Activated CD4-positive, alpha-beta T cell treated with anti-CD3 and anti-CD28 coated beads, Interleukin-2, amount 10 ng/mL, durations not matched to agents 24 days and 14 days (primary cell): ENCODE measurements around the gene ICE1. TPM values are rescaled to one million over a fixed set of nuclear protein-coding genes. Genes with fewer than 3 reads are reported as not detected.
A peak's percentile ranks its signal among the peaks of the same experiment; 100 is the strongest.

Experiments used
- DNase-seq: peaks from one replicate; pipeline ENCODE4 v3.0.0; 2022
- H3K27ac Mint-ChIP-seq: one replicate; pipeline ENCODE4 v1.8.0; 2022; ENCODE audit warnings: mild to moderate bottlenecking, mixed read lengths
- H3K27me3 Mint-ChIP-seq: one replicate; pipeline ENCODE4 v1.8.0; 2022; ENCODE audit warnings: mixed read lengths
- H3K36me3 Mint-ChIP-seq: one replicate; pipeline ENCODE4 v1.8.0; 2022; ENCODE audit warnings: low read depth, mild to moderate bottlenecking, mixed read lengths
- H3K4me1 Mint-ChIP-seq: one replicate; pipeline ENCODE4 v1.8.0; 2021; ENCODE audit warnings: mixed read lengths
- H3K4me3 Mint-ChIP-seq: one replicate; pipeline ENCODE4 v1.8.0; 2022; ENCODE audit warnings: mild to moderate bottlenecking, moderate library complexity, mixed read lengths
- H3K9me3 Mint-ChIP-seq: one replicate; pipeline ENCODE4 v1.8.0; 2021; ENCODE audit warnings: mixed read lengths
- intact Hi-C: fragments of 100-400 bp; cut with micrococcal nuclease; formaldehyde crosslinking; loops from one replicate; pipeline ENCODE4 v1.15.1; 2023
- total RNA-seq: library from RNA; stranded (reverse); gene quantifications from 2 replicates; pipeline ENCODE4 v1.2.3, GENCODE V29; 2022

Gene ICE1
- total RNA-seq, 1 donor from 2014 or later: 36.9 TPM

- no peak overlapping the region for H3K4me3 Mint-ChIP-seq
Observed at GRCh38 chr5:5437227-5438172, 15.0 kb downstream of the ICE1 start.

GRCh38 chr5:5451863-5452262 is 29.4 kb downstream of the ICE1 start:
- Mint-ChIP-seq H3K9me3 (no peaks in the 10 kb centered on the region), H3K4me3 (no peak overlapping the region), H3K27ac (no peak overlapping the region), H3K36me3 (peaks cover 31% of the 10 kb centered on the region), H3K4me1 (no peaks in the 10 kb centered on the region), H3K27me3 (no peaks in the 10 kb centered on the region)
- intact Hi-C loops: no loop called here
- no peak for DNase-seq

More at GRCh38 chr5:5437227-5438172, 15.0 kb downstream of the ICE1 start:
- DNase-seq: peak; percentile 33
- intact Hi-C loops: no loop called here
- peaks cover 19% of the 10 kb centered on the region for H3K36me3 Mint-ChIP-seq
- H3K27me3 Mint-ChIP-seq: no peaks in the 10 kb centered on the region
- no peaks in the 10 kb centered on the region for H3K9me3 Mint-ChIP-seq
- H3K4me1 Mint-ChIP-seq: peaks cover 17% of the 10 kb centered on the region
- no peak overlapping the region for H3K27ac Mint-ChIP-seq

- no peaks in the 10 kb centered on the region for H3K27me3 Mint-ChIP-seq
- H3K4me1 Mint-ChIP-seq: no peaks in the 10 kb centered on the region
- peaks cover 33% of the 10 kb centered on the region for H3K36me3 Mint-ChIP-seq
- H3K4me3 Mint-ChIP-seq: no peak overlapping the region
- intact Hi-C loops: no loop called here
- no peak for DNase-seq
- H3K9me3 Mint-ChIP-seq: no peaks in the 10 kb centered on the region
- H3K27ac Mint-ChIP-seq: no peak overlapping the region
Observed at GRCh38 chr5:5453131-5453530, 30.7 kb downstream of the ICE1 start.

- Mint-ChIP-seq H3K9me3 (no peaks in the 10 kb centered on the region), H3K36me3 (peaks cover 42% of the 10 kb centered on the region), H3K27ac (no peak overlapping the region), H3K4me1 (no peaks in the 10 kb centered on the region), H3K27me3 (no peaks in the 10 kb centered on the region), H3K4me3 (no peak overlapping the region)
- intact Hi-C loops: no loop called here
- peak; percentile 44 for DNase-seq
Observed at GRCh38 chr5:5454391-5454790, 31.9 kb downstream of the ICE1 start.

- Mint-ChIP-seq H3K4me3 (no peak overlapping the region), H3K9me3 (no peaks in the 10 kb centered on the region), H3K4me1 (no peaks in the 10 kb centered on the region), H3K36me3 (peaks cover 61% of the 10 kb centered on the region), H3K27me3 (no peaks in the 10 kb centered on the region), H3K27ac (no peak overlapping the region)
- no peak for DNase-seq
- intact Hi-C loops: no loop called here
Observed at GRCh38 chr5:5456858-5457257, 34.4 kb downstream of the ICE1 start.

- H3K27ac Mint-ChIP-seq: peak overlapping the region; percentile 20
Observed at GRCh38 chr5:5460311-5460710, 37.8 kb downstream of the ICE1 start.

GRCh38 chr5:5461012-5461411 is 38.5 kb downstream of the ICE1 start:
- no peaks in the 10 kb centered on the region for H3K9me3 Mint-ChIP-seq

More at GRCh38 chr5:5460311-5460710, 37.8 kb downstream of the ICE1 start:
- H3K36me3 Mint-ChIP-seq: peaks cover 80% of the 10 kb centered on the region
- H3K27me3 Mint-ChIP-seq: no peaks in the 10 kb centered on the region
- peaks cover 2% of the 10 kb centered on the region for H3K4me1 Mint-ChIP-seq
- no peak for DNase-seq
- intact Hi-C loops: no loop called here
- H3K9me3 Mint-ChIP-seq: no peaks in the 10 kb centered on the region
- no peak overlapping the region for H3K4me3 Mint-ChIP-seq

GRCh38 chr5:5464036-5464715 is 41.7 kb downstream of the ICE1 start:
- intact Hi-C loops: no loop called here
- peaks cover 70% of the 10 kb centered on the region for H3K36me3 Mint-ChIP-seq
- H3K9me3 Mint-ChIP-seq: no peaks in the 10 kb centered on the region
- DNase-seq: peak; percentile 45
- H3K27me3 Mint-ChIP-seq: no peaks in the 10 kb centered on the region
- H3K4me1 Mint-ChIP-seq: peaks cover 2% of the 10 kb centered on the region
- H3K4me3 Mint-ChIP-seq: no peak overlapping the region
- no peak overlapping the region for H3K27ac Mint-ChIP-seq

More at GRCh38 chr5:5461012-5461411, 38.5 kb downstream of the ICE1 start:
- Mint-ChIP-seq H3K4me1 (peaks cover 2% of the 10 kb centered on the region), H3K27me3 (no peaks in the 10 kb centered on the region), H3K27ac (no peak overlapping the region), H3K4me3 (no peak overlapping the region), H3K36me3 (peaks cover 76% of the 10 kb centered on the region)
- peak; percentile 22 for DNase-seq
- intact Hi-C loops: no loop called here

GRCh38 chr5:5466227-5466626 is 43.8 kb downstream of the ICE1 start:
- H3K36me3 Mint-ChIP-seq: peaks cover 56% of the 10 kb centered on the region

GRCh38 chr5:5467737-5468136 is 45.3 kb downstream of the ICE1 start:
- no peaks in the 10 kb centered on the region for H3K9me3 Mint-ChIP-seq
- peaks cover 47% of the 10 kb centered on the region for H3K36me3 Mint-ChIP-seq
- DNase-seq: no peak
- no peak overlapping the region for H3K4me3 Mint-ChIP-seq
- intact Hi-C loops: no loop called here
- H3K27ac Mint-ChIP-seq: no peak overlapping the region
- H3K4me1 Mint-ChIP-seq: peaks cover 4% of the 10 kb centered on the region
- H3K27me3 Mint-ChIP-seq: no peaks in the 10 kb centered on the region

More at GRCh38 chr5:5466227-5466626, 43.8 kb downstream of the ICE1 start:
- no peak for DNase-seq
- intact Hi-C loops: no loop called here
- Mint-ChIP-seq H3K27ac (no peak overlapping the region), H3K4me1 (peaks cover 4% of the 10 kb centered on the region), H3K9me3 (no peaks in the 10 kb centered on the region), H3K27me3 (no peaks in the 10 kb centered on the region), H3K4me3 (no peak overlapping the region)

- Mint-ChIP-seq H3K36me3 (peaks cover 42% of the 10 kb centered on the region), H3K27ac (no peak overlapping the region), H3K27me3 (no peaks in the 10 kb centered on the region), H3K4me3 (no peak overlapping the region), H3K4me1 (peaks cover 3% of the 10 kb centered on the region), H3K9me3 (no peaks in the 10 kb centered on the region)
- intact Hi-C loops: no loop called here
- DNase-seq: no peak
Observed at GRCh38 chr5:5470933-5471332, 48.5 kb downstream of the ICE1 start.

GRCh38 chr5:5473226-5473625 is 50.7 kb downstream of the ICE1 start:
- intact Hi-C loops: no loop called here
- peaks cover 3% of the 10 kb centered on the region for H3K4me1 Mint-ChIP-seq
- no peaks in the 10 kb centered on the region for H3K27me3 Mint-ChIP-seq
- peaks cover 46% of the 10 kb centered on the region for H3K36me3 Mint-ChIP-seq
- no peak overlapping the region for H3K4me3 Mint-ChIP-seq
- no peak for DNase-seq
- H3K27ac Mint-ChIP-seq: no peak overlapping the region
- H3K9me3 Mint-ChIP-seq: no peaks in the 10 kb centered on the region

- peaks cover 59% of the 10 kb centered on the region for H3K36me3 Mint-ChIP-seq
- no peaks in the 10 kb centered on the region for H3K27me3 Mint-ChIP-seq
- H3K4me1 Mint-ChIP-seq: peaks cover 7% of the 10 kb centered on the region
- intact Hi-C loops: no loop called here
- H3K4me3 Mint-ChIP-seq: no peak overlapping the region
- no peak overlapping the region for H3K27ac Mint-ChIP-seq
- no peaks in the 10 kb centered on the region for H3K9me3 Mint-ChIP-seq
- no peak for DNase-seq
Observed at GRCh38 chr5:5474961-5475360, 52.5 kb downstream of the ICE1 start.

GRCh38 chr5:5475975-5476374 is 53.5 kb downstream of the ICE1 start:
- H3K4me1 Mint-ChIP-seq: peaks cover 11% of the 10 kb centered on the region
- DNase-seq: no peak
- H3K36me3 Mint-ChIP-seq: peaks cover 61% of the 10 kb centered on the region
- no peaks in the 10 kb centered on the region for H3K9me3 Mint-ChIP-seq
- H3K4me3 Mint-ChIP-seq: no peak overlapping the region
- intact Hi-C loops: no loop called here
- H3K27ac Mint-ChIP-seq: no peak overlapping the region
- no peaks in the 10 kb centered on the region for H3K27me3 Mint-ChIP-seq
